Measurements from ENCODE around the gene FRMD4B.

FRMD4B gene

DNA sequence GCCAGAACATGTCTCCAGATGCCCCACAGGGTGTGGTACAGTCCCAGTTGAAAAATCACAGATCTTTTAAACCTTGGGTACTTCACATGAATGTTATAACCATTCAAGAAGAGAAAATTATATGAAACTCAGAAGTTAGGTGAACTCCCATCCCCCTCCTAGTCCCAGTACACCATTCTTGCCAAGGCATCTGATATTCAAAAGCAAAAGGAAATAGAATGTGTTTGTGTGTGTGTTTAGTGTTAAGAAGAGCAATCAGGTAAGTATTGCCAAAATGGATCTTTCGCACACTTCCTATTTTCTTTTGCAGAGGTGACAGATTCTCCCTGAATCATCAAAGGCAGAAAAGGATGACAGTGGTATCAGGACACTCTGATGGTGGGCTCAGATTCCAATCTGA lies 219.4 kb downstream of the FRMD4B start:
- DNase-seq = no peak

GRCh38 chr3:69165744-69166143 lies 220.1 kb downstream of the FRMD4B start:
- DNase-seq = no peak

DNA sequence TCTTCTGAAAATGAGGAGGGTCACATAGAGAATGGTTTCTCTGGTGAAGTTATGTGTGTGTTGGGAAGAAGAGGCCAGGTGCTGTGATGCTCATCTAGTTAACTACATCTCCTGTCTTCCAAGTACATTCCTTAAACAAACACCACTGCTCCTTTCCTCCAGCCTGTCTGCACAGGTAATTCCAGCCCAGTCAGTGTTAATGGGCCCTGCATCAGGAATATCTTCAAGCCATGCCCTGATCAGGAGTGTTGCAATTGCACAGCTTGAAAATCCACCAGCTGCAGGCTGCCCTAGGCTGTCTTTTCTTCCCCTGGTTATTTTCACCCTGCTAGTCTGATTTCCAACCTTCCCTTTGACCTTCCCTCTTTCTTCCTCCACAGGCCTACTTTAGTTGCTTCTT lies 221.6 kb downstream of the FRMD4B start:
- no peak for DNase-seq

- DNase-seq = no peak
Observed at GRCh38 chr3:69162308-69162980, 223.4 kb downstream of the FRMD4B start.

DNA sequence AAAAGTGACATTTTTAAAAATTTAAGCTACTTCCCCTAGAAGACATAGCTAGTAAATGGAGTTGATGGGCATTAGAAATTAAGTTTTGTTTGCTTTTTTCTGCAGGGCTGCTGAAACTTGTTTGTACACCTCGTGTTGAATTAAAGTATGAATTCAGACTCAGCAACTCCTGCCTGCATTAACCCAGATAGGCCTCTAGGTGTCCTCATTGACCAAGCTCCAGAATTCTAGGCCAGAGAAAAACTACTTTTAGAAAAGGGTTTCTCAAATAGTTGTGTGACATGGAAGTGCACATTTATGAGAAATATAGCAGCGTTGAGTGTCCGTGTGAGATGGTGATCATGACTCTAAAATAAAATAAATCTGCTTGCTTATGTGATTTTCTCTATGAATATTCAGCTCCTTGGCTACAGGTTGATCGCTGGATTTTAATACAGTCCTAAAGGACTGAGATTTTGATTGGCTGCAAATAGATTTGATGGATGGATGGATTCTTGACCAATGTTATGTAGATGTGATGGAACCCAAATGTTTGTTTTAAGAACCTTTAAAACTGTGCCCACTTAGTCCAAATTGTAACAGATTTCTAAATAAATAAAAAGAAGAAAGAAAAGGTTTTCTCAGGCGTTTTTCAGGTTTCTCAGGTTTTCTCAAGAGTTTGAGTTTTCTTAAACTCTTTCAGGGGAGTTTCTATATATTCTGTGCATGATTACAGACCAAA lies 224.1 kb downstream of the FRMD4B start:
- peak; percentile 61 for DNase-seq

DNA sequence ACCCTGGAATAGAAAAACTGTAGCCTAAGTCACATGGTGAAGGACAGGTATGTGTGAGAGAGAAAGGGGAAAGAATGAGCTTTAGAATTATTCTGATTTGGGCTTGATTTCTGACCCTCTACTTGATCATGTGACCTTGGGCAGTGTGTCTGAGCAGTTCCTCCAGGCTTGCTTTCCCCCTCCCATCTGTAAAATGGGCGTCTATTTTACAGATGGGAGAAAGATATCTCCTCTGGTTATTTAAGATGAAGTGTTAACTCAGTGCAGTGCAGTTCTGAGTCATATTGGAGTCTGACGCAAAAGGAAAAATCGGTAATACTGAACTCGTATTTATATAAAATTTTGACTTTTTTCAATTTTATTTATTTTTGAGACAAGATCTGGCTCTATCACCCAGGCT lies 225.4 kb downstream of the FRMD4B start:
- no peak for DNase-seq

- DNase-seq = no peak
Observed at GRCh38 chr3:69160107-69160506, 225.8 kb downstream of the FRMD4B start.

DNA sequence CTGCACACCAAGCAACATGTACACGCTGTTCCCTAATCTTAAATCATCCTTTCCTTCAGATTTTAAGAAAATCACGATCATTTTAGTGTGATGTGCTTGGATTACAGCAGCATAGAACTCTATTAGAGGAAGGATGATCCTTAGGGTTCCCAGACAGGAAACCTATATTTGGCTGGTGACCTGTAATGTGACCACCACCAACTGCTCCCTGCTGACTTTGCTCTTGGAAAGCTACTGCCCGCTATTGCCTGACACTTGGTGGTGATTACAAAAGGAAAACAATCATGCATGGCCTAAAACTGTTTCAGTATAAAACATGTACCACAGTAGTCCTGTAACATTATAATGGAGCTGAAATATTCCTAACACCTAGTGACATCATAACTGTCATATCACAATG lies 236.3 kb downstream of the FRMD4B start:
- DNase-seq = no peak

GRCh38 chr3:69145688-69146087 lies 240.2 kb downstream of the FRMD4B start:
- peak; percentile 58 for DNase-seq

- DNase-seq = peak; percentile 56
Observed at GRCh38 chr3:69144631-69145245, 241.2 kb downstream of the FRMD4B start.

GRCh38 chr3:69143612-69144011 lies 242.3 kb downstream of the FRMD4B start:
- DNase-seq = peak; percentile 39

GRCh38 chr3:69142797-69143454 lies 243.0 kb downstream of the FRMD4B start:
- peak; percentile 54 for DNase-seq

GRCh38 chr3:69142090-69142489 lies 243.8 kb downstream of the FRMD4B start:
- no peak for DNase-seq

GRCh38 chr3:69141313-69141712 lies 244.6 kb downstream of the FRMD4B start:
- no peak for DNase-seq

DNA sequence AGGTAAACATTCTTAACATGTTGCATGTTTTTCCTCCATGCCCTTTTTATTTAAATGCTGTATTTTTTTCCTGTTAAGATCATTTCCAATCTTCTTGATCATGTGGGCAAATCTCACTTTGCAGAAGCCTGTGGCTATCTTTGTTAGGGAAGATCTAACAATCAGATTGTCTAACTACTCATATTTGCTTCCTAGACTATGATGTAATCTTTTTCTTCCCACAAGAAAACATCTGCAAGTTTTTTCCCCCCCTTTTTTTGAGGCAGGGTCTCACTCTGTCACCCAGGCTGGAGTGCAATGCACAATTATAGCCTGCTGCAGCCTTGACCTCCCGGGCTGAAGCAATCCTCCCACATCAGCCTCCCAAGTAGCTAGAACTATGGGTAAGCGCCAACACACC lies 248.5 kb downstream of the FRMD4B start:
- no peak for DNase-seq

GRCh38 chr3:69137005-69137404 lies 248.9 kb downstream of the FRMD4B start:
- no peak for DNase-seq

GRCh38 chr3:69130689-69131088 lies 255.2 kb downstream of the FRMD4B start:
- no peak for DNase-seq

GRCh38 chr3:69129531-69129930 lies 256.4 kb downstream of the FRMD4B start:
- DNase-seq = no peak

DNA sequence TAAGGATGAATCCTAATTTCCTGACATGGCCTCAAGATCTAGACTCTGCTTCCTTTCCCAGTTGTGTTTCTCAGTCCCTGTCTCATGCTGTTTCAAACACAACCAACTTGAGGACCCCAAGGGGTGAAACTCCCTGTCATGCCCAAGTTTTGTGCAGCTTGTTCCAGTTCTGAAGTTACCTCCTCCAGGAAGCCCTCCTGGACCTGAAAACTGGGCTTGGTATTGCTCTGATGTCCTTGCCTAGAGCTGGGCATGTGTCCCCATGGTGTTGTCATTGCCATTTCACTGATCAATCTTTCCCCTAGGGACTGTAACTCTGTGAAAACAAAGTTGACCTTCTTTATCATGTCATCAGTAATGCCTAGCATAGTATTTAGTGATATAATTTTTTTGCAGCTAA lies 257.4 kb downstream of the FRMD4B start:
- DNase-seq = no peak

DNA sequence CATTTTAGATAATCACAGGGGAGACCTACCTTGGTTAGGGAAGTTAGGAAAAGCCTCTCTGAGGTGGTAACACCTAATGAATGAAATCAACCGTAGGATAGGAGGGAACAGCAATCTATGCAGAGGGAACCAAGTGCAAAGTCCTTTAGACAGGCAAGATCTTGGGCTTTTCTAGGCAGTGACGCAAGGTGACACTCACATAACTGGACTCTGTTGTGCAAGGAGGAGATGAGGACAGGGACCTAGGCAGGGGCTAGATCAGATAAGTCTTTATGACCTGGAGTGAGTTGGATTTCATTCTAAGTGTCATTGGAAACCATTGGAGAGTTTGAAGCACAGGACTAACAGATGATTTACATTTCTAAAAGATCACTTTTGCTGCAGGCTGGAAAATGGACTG lies 258.9 kb downstream of the FRMD4B start:
- no peak for DNase-seq

- peak; percentile 61 for DNase-seq
Observed at GRCh38 chr3:69126216-69126615, 259.7 kb downstream of the FRMD4B start.

DNA sequence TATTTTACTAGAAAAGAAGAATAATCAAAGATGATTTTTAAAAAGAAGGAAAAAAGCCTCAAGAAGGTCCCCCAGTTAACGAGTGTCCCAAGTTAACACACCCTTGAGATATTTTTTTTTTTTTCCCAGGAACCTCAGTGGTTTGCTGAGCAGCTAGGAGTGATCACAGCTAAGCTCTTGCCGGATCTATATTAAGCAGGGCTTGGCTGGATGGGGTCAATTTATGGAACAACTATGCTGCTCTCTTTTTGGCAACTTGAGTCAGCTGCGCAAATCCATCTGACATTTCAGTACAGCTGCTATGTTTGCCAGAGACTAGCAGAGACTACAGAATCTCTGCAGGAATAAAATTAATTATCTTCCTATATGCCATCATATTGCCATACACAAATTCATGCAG lies 263.5 kb downstream of the FRMD4B start, which contains the start of gene LMOD3:
Gene LMOD3 (minus strand): TSS at position 193 of the 400 bp plus-strand sequence. CDS start 209 bp downstream, outside the sequence.
- no peak for DNase-seq

DNA sequence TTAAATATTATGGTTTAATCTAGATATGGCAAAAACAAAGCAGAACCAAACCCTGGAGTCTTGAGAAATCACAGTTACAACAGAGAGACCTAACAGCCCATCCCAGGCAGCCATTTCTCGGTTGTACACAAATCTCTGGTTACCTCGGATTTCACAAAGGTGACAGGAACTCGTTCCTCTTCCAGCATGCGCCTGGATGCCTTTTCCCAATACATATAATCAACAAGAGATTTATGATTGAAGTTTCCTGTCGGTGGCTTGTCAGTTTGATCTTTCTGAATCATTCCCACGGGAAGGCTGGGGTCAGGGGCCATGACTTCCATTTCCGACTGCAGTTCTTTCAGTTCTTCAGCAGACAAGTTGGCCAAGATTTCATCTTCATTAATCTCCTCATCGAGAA lies 263.9 kb downstream of the FRMD4B start:
- no peak for DNase-seq

- DNase-seq = no peak
Observed at GRCh38 chr3:69121513-69121912, 264.4 kb downstream of the FRMD4B start.
